ENCODE measurements around the gene PPP6R1.

DNA sequence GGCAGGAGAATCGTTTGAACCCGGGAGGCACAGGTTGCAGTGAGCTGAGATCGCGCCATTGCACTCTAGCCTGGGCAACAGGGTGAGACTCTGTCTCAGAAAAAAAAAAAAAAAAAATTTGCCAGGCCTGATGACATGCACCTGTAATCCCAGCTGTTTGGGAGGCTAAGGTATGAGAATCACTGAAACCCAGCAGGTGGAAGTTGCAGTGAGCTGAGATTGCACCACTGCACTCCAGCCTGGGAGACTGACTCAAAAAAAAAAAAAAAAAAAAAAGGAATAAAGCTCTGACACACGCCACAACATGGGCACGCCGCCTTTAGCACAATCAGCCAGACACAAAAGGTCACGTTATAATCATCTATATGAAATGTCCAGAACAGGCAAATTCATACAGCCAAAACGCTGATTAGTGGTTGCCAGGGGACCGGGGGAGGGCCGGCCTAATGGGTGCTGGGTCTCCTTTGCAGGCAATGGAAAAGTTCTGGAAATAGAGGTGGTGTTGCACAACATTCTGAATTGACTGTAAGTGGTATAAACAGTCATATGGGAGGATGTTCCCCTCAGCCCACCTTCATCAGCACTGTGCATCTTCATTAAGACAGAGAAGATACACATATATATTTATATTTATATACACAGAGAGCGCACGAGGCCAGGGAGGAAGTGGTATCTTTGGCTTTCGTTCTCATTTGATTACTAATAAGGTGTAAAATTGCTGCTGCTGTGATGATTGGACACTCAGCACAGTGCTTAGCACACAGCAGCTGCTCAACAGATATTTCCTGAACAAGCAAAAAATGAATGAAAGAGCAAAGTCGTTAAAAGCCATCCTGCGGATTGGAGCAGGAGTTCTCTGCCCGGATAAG lies 17.3 kb upstream of the PPP6R1 start:
- TF ChIP-seq, protein P1, sequence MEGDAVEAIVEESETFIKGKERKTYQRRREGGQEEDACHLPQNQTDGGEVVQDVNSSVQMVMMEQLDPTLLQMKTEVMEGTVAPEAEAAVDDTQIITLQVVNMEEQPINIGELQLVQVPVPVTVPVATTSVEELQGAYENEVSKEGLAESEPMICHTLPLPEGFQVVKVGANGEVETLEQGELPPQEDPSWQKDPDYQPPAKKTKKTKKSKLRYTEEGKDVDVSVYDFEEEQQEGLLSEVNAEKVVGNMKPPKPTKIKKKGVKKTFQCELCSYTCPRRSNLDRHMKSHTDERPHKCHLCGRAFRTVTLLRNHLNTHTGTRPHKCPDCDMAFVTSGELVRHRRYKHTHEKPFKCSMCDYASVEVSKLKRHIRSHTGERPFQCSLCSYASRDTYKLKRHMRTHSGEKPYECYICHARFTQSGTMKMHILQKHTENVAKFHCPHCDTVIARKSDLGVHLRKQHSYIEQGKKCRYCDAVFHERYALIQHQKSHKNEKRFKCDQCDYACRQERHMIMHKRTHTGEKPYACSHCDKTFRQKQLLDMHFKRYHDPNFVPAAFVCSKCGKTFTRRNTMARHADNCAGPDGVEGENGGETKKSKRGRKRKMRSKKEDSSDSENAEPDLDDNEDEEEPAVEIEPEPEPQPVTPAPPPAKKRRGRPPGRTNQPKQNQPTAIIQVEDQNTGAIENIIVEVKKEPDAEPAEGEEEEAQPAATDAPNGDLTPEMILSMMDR (conservative IDR thresholded peaks at IDR 0.05; ENCODE audit: low read length): no peak
- TF ChIP-seq EZH2phosphoT487 (IDR thresholded peaks at IDR 0.05; ENCODE audit: borderline replicate concordance, low read depth, low read length): no peak

Data from OCI-LY7 (cell line).